ENCODE results near the gene TCF4. TPM values are rescaled to one million over a fixed set of nuclear protein-coding genes. Genes with fewer than 3 reads are reported as not detected.

Gene TCF4
- total and polyA plus RNA-seq, 2 of the 13 experiments (the other 11 are each of a cell fraction or from before 2014, with no cell fraction given), result not detected

DNA sequence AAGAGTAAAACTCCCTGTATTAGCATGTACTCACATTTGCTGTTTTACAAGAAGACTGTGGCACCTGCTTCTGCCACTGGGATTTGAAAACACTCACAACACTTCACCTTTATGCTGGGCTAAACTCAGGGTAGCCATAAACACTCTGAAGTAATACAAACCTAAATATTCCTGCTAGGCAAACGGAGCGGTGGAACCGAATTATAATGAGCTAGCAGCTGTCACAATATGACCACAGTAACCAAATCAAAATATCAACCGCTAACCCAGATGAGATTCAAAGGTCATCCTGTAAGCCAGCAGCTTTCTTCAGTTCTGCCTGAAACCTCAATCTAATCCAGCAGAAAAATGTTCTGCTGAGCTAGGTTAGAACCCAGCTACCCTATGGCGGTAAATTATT, 132.1 kb downstream of the TCF4 start (continued):
- TF ChIP-seq ZBTB8A (CRISPR knock-in tag; IDR thresholded peaks at IDR 0.05; ENCODE audit: borderline replicate concordance, low read depth) (no peak), KMT2B (CRISPR knock-in tag; IDR thresholded peaks at IDR 0.05) (no peak), GPN1 (CRISPR knock-in tag; IDR thresholded peaks at IDR 0.05; ENCODE audit: borderline replicate concordance) (no peak)
- TF ChIP-seq, protein P1, sequence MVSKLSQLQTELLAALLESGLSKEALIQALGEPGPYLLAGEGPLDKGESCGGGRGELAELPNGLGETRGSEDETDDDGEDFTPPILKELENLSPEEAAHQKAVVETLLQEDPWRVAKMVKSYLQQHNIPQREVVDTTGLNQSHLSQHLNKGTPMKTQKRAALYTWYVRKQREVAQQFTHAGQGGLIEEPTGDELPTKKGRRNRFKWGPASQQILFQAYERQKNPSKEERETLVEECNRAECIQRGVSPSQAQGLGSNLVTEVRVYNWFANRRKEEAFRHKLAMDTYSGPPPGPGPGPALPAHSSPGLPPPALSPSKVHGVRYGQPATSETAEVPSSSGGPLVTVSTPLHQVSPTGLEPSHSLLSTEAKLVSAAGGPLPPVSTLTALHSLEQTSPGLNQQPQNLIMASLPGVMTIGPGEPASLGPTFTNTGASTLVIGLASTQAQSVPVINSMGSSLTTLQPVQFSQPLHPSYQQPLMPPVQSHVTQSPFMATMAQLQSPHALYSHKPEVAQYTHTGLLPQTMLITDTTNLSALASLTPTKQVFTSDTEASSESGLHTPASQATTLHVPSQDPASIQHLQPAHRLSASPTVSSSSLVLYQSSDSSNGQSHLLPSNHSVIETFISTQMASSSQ (IDR thresholded peaks at IDR 0.05; ENCODE audit: low read depth), result no peak
- TF ChIP-seq, protein P1 (CRISPR knock-in tag; IDR thresholded peaks at IDR 0.05; ENCODE audit: borderline replicate concordance), result no peak
- TF ChIP-seq, protein P2, sequence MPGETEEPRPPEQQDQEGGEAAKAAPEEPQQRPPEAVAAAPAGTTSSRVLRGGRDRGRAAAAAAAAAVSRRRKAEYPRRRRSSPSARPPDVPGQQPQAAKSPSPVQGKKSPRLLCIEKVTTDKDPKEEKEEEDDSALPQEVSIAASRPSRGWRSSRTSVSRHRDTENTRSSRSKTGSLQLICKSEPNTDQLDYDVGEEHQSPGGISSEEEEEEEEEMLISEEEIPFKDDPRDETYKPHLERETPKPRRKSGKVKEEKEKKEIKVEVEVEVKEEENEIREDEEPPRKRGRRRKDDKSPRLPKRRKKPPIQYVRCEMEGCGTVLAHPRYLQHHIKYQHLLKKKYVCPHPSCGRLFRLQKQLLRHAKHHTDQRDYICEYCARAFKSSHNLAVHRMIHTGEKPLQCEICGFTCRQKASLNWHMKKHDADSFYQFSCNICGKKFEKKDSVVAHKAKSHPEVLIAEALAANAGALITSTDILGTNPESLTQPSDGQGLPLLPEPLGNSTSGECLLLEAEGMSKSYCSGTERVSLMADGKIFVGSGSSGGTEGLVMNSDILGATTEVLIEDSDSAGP (CRISPR knock-in tag; IDR thresholded peaks at IDR 0.05; ENCODE audit: borderline replicate concordance), result no peak

DNA sequence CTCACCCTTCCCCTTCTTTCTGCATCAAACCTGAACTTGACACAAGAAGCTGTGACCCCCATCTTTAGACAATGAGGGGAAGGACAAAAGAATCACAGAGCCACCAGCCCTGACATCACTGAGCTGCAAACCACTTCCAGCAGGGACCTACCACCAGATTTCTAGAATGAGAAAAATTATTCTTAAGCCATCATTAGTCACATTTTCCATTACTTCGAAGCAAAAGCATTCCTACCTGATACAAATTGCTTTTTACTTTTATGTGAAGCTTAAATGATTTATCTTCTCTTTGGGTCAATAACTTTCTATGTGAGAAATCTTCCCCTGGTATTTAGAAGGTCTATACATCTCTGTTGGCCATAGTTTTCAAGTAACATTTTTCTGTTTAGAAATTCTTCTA, 134.8 kb downstream of the TCF4 start:
- Histone ChIP-seq H2AFZ (ENCODE audit: low read length) (no peak overlapping the region), H3K27ac (ENCODE audit: extremely low read length, insufficient read depth, low read length) (no peak overlapping the region), H4K20me1 (ENCODE audit: insufficient read depth, low read length) (no peaks in the 10 kb centered on the region), H3K4me3 (replicated peaks in 1 of 3; ENCODE audit: insufficient read depth in 1 of 3, low read depth in 2 of 3, low read length in 3 of 3) (no peak overlapping the region), H3K27me3 (ENCODE audit: control insufficient read depth in 1 of 2, insufficient read depth in 2 of 2, low read length in 2 of 2) (no peaks in the 10 kb centered on the region), H3K9me3 (ENCODE audit: low read length) (no peaks in the 10 kb centered on the region), H3K4me2 (ENCODE audit: low read depth, low read length) (no peak overlapping the region), H3K4me1 (ENCODE audit: insufficient read depth, low read length) (no peaks in the 10 kb centered on the region), H3K36me3 (replicated peaks in 1 of 2; ENCODE audit: control insufficient read depth in 1 of 2, insufficient read depth in 2 of 2, low read length in 2 of 2) (no peaks in the 10 kb centered on the region), H3K9ac (ENCODE audit: insufficient read depth, low read depth, low read length) (no peak overlapping the region), H3K79me2 (ENCODE audit: insufficient read depth, low read length) (no peaks in the 10 kb centered on the region)
- no peak for DNase-seq (ENCODE audit: low spot score)
- 0% methylated on average over 1 of the region's 1 CpG for WGBS (ENCODE audit: low lambda C conversion rate)
- FAIRE-seq, result no peak
- no peak for TF ChIP-seq DNMT3B (CRISPR knock-in tag; conservative IDR thresholded peaks at IDR 0.05)
- ATAC-seq, result no peak
- CTCF ChIA-PET (ENCODE audit: low intra/inter-chr PET ratio, low total read pairs), result no interaction called here
- intact Hi-C loops (cut with micrococcal nuclease; ENCODE audit: unreplicated experiment) (no loop called here), in situ Hi-C loops (cut with HindIII; ENCODE audit: extremely low pct_ligation_motif_present, low pct_unique_long_range_greater_than_20kb) (no loop called here)
- BruUV-seq (replicated peaks), result no TSS peak
- POLR2A ChIA-PET, result no interaction called here

Data from HepG2 (cell line).